ENCODE measurements around the gene FHIT. TPM values are rescaled to one million over a fixed set of nuclear protein-coding genes. Genes with fewer than 3 reads are reported as not detected.

FHIT gene
- total and polyA plus RNA-seq, 7 donors, result 0.98 to 10.4 (median 4.0) TPM

DNA sequence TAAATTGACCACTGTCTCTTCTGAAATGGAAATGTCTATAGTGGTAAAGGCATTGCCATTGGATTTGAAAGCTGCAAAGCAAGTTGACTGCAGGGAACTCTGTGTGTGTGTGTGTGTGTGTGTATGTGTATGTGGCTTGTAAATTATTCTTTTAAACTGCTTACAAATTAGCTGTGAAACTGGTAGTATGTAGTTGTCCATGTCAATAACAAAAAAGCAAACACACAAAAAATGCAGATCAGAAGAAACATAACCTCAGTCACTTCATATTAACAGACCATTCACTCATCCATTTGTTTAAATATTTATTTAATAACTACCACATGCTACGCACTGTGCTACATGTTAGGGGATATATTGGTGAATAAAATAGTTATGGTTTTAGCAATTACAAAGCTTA, 837.7 kb downstream of the FHIT start:
- ATAC-seq (no peak), DNase-seq (no peak)
- intact Hi-C loops (cut with DNase I), result no loop called here
- TF ChIP-seq, protein P1, sequence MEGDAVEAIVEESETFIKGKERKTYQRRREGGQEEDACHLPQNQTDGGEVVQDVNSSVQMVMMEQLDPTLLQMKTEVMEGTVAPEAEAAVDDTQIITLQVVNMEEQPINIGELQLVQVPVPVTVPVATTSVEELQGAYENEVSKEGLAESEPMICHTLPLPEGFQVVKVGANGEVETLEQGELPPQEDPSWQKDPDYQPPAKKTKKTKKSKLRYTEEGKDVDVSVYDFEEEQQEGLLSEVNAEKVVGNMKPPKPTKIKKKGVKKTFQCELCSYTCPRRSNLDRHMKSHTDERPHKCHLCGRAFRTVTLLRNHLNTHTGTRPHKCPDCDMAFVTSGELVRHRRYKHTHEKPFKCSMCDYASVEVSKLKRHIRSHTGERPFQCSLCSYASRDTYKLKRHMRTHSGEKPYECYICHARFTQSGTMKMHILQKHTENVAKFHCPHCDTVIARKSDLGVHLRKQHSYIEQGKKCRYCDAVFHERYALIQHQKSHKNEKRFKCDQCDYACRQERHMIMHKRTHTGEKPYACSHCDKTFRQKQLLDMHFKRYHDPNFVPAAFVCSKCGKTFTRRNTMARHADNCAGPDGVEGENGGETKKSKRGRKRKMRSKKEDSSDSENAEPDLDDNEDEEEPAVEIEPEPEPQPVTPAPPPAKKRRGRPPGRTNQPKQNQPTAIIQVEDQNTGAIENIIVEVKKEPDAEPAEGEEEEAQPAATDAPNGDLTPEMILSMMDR (IDR thresholded peaks at IDR 0.05), result no peak
- Histone ChIP-seq H3K27ac (no peak overlapping the region), H3K27me3 (ENCODE audit: insufficient read depth in 3 of 3, low read length in 2 of 3) (no peaks in the 10 kb centered on the region), H3K4me1 (no peaks in the 10 kb centered on the region), H3K9me3 (no peaks in the 10 kb centered on the region), H3K4me3 (no peak overlapping the region), H3K36me3 (ENCODE audit: insufficient read depth in 1 of 2, low read depth in 1 of 2) (no peaks in the 10 kb centered on the region)
- WGBS, 3 donors, result 96 to 100% (median 97%) methylated on average over 1 of the region's 1 CpG

DNA sequence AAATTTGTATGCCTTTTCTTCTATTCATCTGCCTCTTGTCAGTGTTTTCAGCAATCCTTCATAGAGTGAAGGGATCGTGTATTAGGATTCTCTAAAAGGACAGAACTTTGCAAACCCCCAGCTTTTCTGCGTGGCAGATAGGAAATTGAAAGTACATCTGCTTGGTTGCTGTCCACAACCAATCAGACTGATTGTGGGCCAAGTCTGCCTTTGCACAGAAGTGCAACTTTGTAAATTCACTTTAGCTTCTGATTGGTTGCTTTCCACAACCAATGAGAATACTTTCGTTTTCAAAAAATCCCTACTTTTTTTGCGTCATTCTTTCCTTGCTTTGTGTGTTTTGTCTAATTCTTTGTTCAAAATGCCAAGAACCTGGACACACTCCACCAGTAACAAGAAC, 847.4 kb downstream of the FHIT start:
- ATAC-seq, result no peak
- no peak overlapping the region for H3K4me3 ChIP-seq
- H3K4me1 ChIP-seq, result peaks cover 8% of the 10 kb centered on the region
- no peaks in the 10 kb centered on the region for H3K27me3 ChIP-seq (ENCODE audit: insufficient read depth in 3 of 3, low read length in 2 of 3)
- intact Hi-C loops (cut with DNase I), result no loop called here
- H3K9me3 ChIP-seq, result no peaks in the 10 kb centered on the region
- TF ChIP-seq, protein P1 (IDR thresholded peaks at IDR 0.05), result no peak
- H3K36me3 ChIP-seq (ENCODE audit: insufficient read depth in 1 of 2, low read depth in 1 of 2), result no peaks in the 10 kb centered on the region
- H3K27ac ChIP-seq, result no peak overlapping the region
- 78 to 83% (median 80%) methylated on average over 4 of the region's 4 CpGs for WGBS, 3 donors
- DNase-seq, result no peak

DNA sequence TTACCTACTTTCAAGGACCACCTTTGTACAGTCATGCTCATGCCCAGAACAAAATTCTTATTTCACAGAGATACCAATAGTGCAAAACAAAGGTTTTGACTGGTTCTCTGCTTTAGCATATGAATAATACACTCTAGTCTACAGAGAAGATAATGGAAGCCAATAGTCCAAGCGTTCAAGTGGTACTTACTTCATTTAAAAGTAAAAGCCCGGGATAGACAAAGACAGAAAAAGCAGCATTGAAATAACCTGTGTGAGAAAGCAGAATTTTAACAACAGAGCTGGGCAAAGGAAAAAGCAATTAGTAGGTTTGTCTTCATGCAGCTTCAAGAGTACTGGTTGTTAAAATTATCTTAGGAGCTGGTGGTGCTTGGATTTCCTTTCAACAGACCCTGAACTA, 848.3 kb downstream of the FHIT start:
- Histone ChIP-seq H3K36me3 (ENCODE audit: insufficient read depth in 1 of 2, low read depth in 1 of 2) (no peaks in the 10 kb centered on the region), H3K9me3 (no peaks in the 10 kb centered on the region), H3K27ac (no peak overlapping the region), H3K4me1 (peaks cover 8% of the 10 kb centered on the region), H3K4me3 (no peak overlapping the region), H3K27me3 (ENCODE audit: insufficient read depth in 3 of 3, low read length in 2 of 3) (no peaks in the 10 kb centered on the region)
- 96 to 98% (median 97%) methylated on average over 2 of the region's 2 CpGs for whole genome bisulfite sequencing, 3 donors
- no peak for DNase-seq
- ATAC-seq, result no peak
- intact Hi-C loops (cut with DNase I), result no loop called here
- TF ChIP-seq, protein P1 (IDR thresholded peaks at IDR 0.05), result no peak

DNA sequence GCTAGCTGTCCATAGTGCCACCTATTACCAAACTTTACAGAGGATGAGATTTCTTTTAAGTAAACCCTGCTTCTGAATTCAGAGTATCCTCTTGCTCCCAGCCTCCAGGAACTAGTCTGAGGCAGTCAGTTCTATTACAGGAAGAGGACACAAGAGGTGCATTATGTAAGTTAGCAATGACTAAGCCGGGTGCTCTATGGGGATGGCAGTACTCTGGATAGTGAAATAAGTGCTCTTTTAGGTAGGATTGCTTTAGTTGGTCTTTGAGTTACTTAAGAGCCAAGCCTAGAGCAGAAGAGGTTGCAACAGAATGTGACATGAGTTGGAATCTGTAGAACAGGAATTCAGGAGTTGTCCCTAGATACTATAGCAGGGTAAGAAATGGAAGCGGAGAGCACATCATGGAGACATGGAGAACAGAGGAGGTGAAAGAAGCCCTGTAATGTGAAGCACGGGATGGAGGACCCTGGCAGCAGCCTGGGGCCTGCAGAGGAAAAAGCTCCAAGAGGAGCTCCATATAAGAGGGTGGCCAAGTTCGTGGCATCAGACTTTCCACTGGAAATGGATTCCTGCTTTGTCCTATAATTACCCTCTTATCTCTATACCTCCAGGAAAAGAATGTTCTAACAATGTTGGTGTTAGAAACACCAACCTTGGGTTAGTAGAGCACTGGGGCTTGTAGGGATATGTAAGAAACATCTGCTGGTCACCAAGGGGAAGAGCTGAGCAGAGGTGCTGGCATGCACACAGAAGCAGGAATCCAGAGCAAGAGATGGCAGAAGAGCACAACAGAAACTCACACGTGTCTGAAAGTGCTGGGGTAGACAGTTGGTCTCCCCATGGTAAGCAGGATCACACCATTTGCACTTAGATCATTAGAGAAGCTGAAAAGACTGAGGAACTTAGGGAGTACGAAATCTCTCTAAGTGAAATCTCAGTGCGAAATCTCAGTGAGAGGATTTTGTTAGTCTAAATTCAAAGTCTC, 851.1 kb downstream of the FHIT start:
- Histone ChIP-seq H3K36me3 (ENCODE audit: insufficient read depth in 1 of 2, low read depth in 1 of 2) (no peaks in the 10 kb centered on the region), H3K27me3 (ENCODE audit: insufficient read depth in 3 of 3, low read length in 2 of 3) (no peaks in the 10 kb centered on the region), H3K9me3 (no peaks in the 10 kb centered on the region), H3K4me3 (no peak overlapping the region), H3K4me1 (peaks cover 8% of the 10 kb centered on the region), H3K27ac (peak overlapping the region; percentile 47)
- intact Hi-C loops (cut with DNase I), result no loop called here
- DNase-seq (no peak), ATAC-seq (peak; percentile 87 to 97 (median 94))
- 60 to 69% (median 61%) methylated on average over 7 of the region's 7 CpGs for WGBS, 3 donors
- TF ChIP-seq, protein P1 (IDR thresholded peaks at IDR 0.05), result no peak

Data from psoas muscle (tissue), 8 donors.